Ishikawa (cell line): ENCODE data around the gene RIPK1.

Source experiments
- CEBPB ChIP-seq: IDR thresholded peaks from 2 replicates; pipeline ENCODE4 v1.6.1; 2012
- CREB1 ChIP-seq: IDR thresholded peaks from 2 replicates; pipeline ENCODE4 v1.6.1; 2012; ENCODE audit warnings: low read depth
- EP300 ChIP-seq: IDR thresholded peaks from 2 replicates; pipeline ENCODE4 v1.6.1; 2012; ENCODE audit warnings: borderline replicate concordance
- RAD21 ChIP-seq: IDR thresholded peaks from 2 replicates; pipeline ENCODE4 v1.6.1; 2012; ENCODE audit warnings: low read depth
- USF1 ChIP-seq: IDR thresholded peaks from 2 replicates; pipeline ENCODE4 v1.6.1; 2012
- YY1 ChIP-seq: IDR thresholded peaks from 2 replicates; pipeline ENCODE4 v1.6.1; 2012; ENCODE audit warnings: low read depth

- TF ChIP-seq CEBPB (no peak), RAD21 (no peak), YY1 (no peak), EP300 (no peak), USF1 (no peak), CREB1 (no peak)
Observed at GRCh38 chr6:3124667-3125066, 56.4 kb downstream of the RIPK1 start.
